HCT116 (cell line): ENCODE results near the gene DAPK2. TPM values are rescaled to one million over a fixed set of nuclear protein-coding genes. Genes with fewer than 3 reads are reported as not detected.

Experiments
- ATAC-seq: fragments of 200-7000 bp; cut with Tn5 transposase; 2 replicates; pipeline ENCODE4 v1.9.1; 2020; ENCODE audit warnings: mild to moderate bottlenecking, moderate library complexity
- BruUV-seq: library from RNA; stranded (reverse); fragments of 400-500 nt; replicated peaks from 2 replicates; lab custom pipeline; 2021; lab: Mats Ljungman, UMichigan
- CTCF ChIA-PET: fragments of 300-600 bp; sonication (Branson Sonifier 250); formaldehyde crosslinking; loops from one replicate; lab custom pipeline; 2021; ENCODE audit warnings: antibody characterized with exemption; lab: Charles Lee
- POLR2A ChIA-PET: fragments of 300-600, 350-600 bp; sonication (Branson Sonifier 250); formaldehyde crosslinking; loops from one replicate; lab custom pipeline; 2021; ENCODE audit warnings: antibody characterized with exemption; lab: Charles Lee
- RAD21 ChIA-PET, 2 experiments: fragments of 300-600 bp; sonication (Branson Sonifier 250); formaldehyde crosslinking; loops; one replicate each; lab custom pipeline; 2023; ENCODE audit warnings: low total read pairs in 2 of 2; ENCODE audit not compliant: uncharacterized antibody in 2 of 2, unreplicated experiment in 2 of 2, low non-redundant PET in 1 of 2; lab: Charles Lee
- DNase-seq: peaks from one replicate; pipeline ENCODE4 v3.0.0-alpha.2; 2010; ENCODE audit warnings: low read depth, low spot score
- H2AFZ ChIP-seq: fragments of 200-600 bp; shearing (Covaris generic), sonication (generic); 2 replicates; pipeline ENCODE4 v1.6.1; 2017; ENCODE audit warnings: low read depth, mixed run types, mixed read lengths, antibody characterized with exemption, low read length; ENCODE audit not compliant: poor library complexity, severe bottlenecking
- H3K27ac ChIP-seq: 2 replicates; pipeline ENCODE4 v1.5.1; 2012; ENCODE audit warnings: low read depth, low read length
- H3K27me3 ChIP-seq: fragments of 200-600 bp; sonication (generic); 2 replicates; pipeline ENCODE4 v1.6.1; 2016; ENCODE audit warnings: mixed run types, low read length, mixed read lengths; ENCODE audit not compliant: insufficient read depth
- H3K36me3 ChIP-seq, 2 experiments: fragments of 200-500 bp in 1 of 2; fragments of 200-600 bp in 1 of 2; sonication (Bioruptor generic) in 1 of 2; sonication (generic) in 1 of 2; 2 replicates each; pipeline versions ENCODE4 v1.5.1 to v1.6.1; 2014 to 2016; ENCODE audit warnings: low read length in 2 of 2, inconsistent platforms in 1 of 2, mixed read lengths in 1 of 2, mixed run types in 1 of 2; ENCODE audit not compliant: insufficient read depth in 2 of 2, control insufficient read depth in 1 of 2
- H3K4me1 ChIP-seq, 2 experiments: fragments of 200-600 bp in 1 of 2; sonication (generic) in 1 of 2; 2 replicates each; pipeline versions ENCODE4 v1.5.1 to v1.6.1; 2012 to 2017; ENCODE audit warnings: low read length in 2 of 2, inconsistent platforms in 1 of 2, mild to moderate bottlenecking in 1 of 2, mixed read lengths in 1 of 2, mixed run types in 1 of 2, moderate library complexity in 1 of 2; ENCODE audit not compliant: insufficient read depth in 2 of 2, control insufficient read depth in 1 of 2
- H3K4me2 ChIP-seq: fragments of 200-600 bp; sonication (generic); 2 replicates; pipeline ENCODE4 v1.6.1; 2017; ENCODE audit warnings: mixed run types, low read length, mixed read lengths
- H3K4me3 ChIP-seq, 2 experiments: fragments of 200-600 bp in 1 of 2; sonication (generic) in 1 of 2; replicated peaks in 1 of 2; 2 replicates each; pipeline ENCODE4 v1.5.1; 2011 to 2016; ENCODE audit warnings: low read length in 2 of 2, control low read depth in 1 of 2, low read depth in 1 of 2, mild to moderate bottlenecking in 1 of 2, mixed read lengths in 1 of 2, mixed run types in 1 of 2
- H3K79me2 ChIP-seq: fragments of 200-600 bp; sonication (generic); 2 replicates; pipeline ENCODE4 v1.6.1; 2017; ENCODE audit warnings: mild to moderate bottlenecking, mixed run types, low read length, moderate library complexity, mixed read lengths; ENCODE audit not compliant: insufficient read depth
- H3K9ac ChIP-seq: fragments of 200-600 bp; sonication (generic); 2 replicates; pipeline ENCODE4 v1.6.1; 2016; ENCODE audit warnings: low read length, mixed read lengths
- H3K9me2 ChIP-seq: fragments of 200-600 bp; sonication (generic), shearing (Covaris generic); 2 replicates; pipeline ENCODE4 v1.6.1; 2017; ENCODE audit warnings: mixed run types, mild to moderate bottlenecking, moderate library complexity; ENCODE audit not compliant: insufficient read depth
- H3K9me3 ChIP-seq, 2 experiments: fragments of 200-500 bp in 1 of 2; fragments of 200-600 bp in 1 of 2; sonication (Bioruptor generic) in 1 of 2; sonication (generic) in 1 of 2; 2 replicates each; pipeline ENCODE4 v1.6.1; 2014 to 2017; ENCODE audit warnings: low read length in 2 of 2, mixed read lengths in 2 of 2, inconsistent platforms in 1 of 2, low read depth in 1 of 2, mild to moderate bottlenecking in 1 of 2, mixed run types in 1 of 2, moderate library complexity in 1 of 2; ENCODE audit not compliant: control insufficient read depth in 1 of 2, insufficient read depth in 1 of 2
- H4K20me1 ChIP-seq: fragments of 200-600 bp; sonication (generic), shearing (Covaris generic); 2 replicates; pipeline ENCODE4 v1.6.1; 2017; ENCODE audit warnings: mixed run types, mild to moderate bottlenecking, moderate library complexity; ENCODE audit not compliant: insufficient read depth
- CBX3 ChIP-seq: IDR thresholded peaks from 2 replicates; pipeline ENCODE4 v1.6.1; 2012; ENCODE audit warnings: low read depth
- CEBPB ChIP-seq: IDR thresholded peaks from 2 replicates; pipeline ENCODE4 v1.6.1; 2012; ENCODE audit warnings: low read depth
- EGR1 ChIP-seq: IDR thresholded peaks from 2 replicates; pipeline ENCODE4 v1.6.1; 2012; ENCODE audit warnings: low read depth
- ELF1 ChIP-seq: IDR thresholded peaks from 2 replicates; pipeline ENCODE4 v1.6.1; 2012; ENCODE audit warnings: low read depth, borderline replicate concordance
- EZH2phosphoT487 ChIP-seq: fragments of 200-600 bp; IDR thresholded peaks from 2 replicates; pipeline ENCODE4 v1.6.1; 2018; ENCODE audit warnings: antibody characterized with exemption, borderline replicate concordance
- FOSL1 ChIP-seq: IDR thresholded peaks from 2 replicates; pipeline ENCODE4 v1.6.1; 2012; ENCODE audit warnings: low read depth
- JUND ChIP-seq: IDR thresholded peaks from 2 replicates; pipeline ENCODE4 v1.6.1; 2012
- POLR2A ChIP-seq: IDR thresholded peaks from 2 replicates; pipeline ENCODE4 v1.7.0; 2011; ENCODE audit warnings: borderline replicate concordance; ENCODE audit not compliant: insufficient read depth, insufficient read length; ENCODE audit errors: extremely low read depth
- SIN3A ChIP-seq: IDR thresholded peaks from 2 replicates; pipeline ENCODE4 v1.6.1; 2012; ENCODE audit warnings: low read depth
- SP1 ChIP-seq: IDR thresholded peaks from 2 replicates; pipeline ENCODE4 v1.6.1; 2012; ENCODE audit warnings: low read depth
- SRF ChIP-seq: IDR thresholded peaks from 2 replicates; pipeline ENCODE4 v1.6.1; 2012; ENCODE audit warnings: low read depth
- TCF7L2 ChIP-seq: IDR thresholded peaks from 2 replicates; pipeline ENCODE4 v1.7.0; 2011; ENCODE audit warnings: borderline replicate concordance, inconsistent platforms; ENCODE audit not compliant: insufficient read depth, insufficient read length; ENCODE audit errors: extremely low read depth
- YY1 ChIP-seq: IDR thresholded peaks from 2 replicates; pipeline ENCODE4 v1.6.1; 2011; ENCODE audit warnings: low read length, low read depth, moderate library complexity, mild to moderate bottlenecking; ENCODE audit not compliant: insufficient replicate concordance; ENCODE audit errors: extremely low read depth
- ZFX ChIP-seq: fragments of 450-650 bp; IDR thresholded peaks from 2 replicates; pipeline ENCODE4 v1.6.1; 2017
- ZNF274 ChIP-seq: fragments of 200-500 bp; sonication (Bioruptor generic); IDR thresholded peaks from 2 replicates; pipeline ENCODE4 v1.6.1; 2014; ENCODE audit warnings: mild to moderate bottlenecking, low read depth, low read length, inconsistent platforms
- intact Hi-C: fragments of 100-400 bp; cut with micrococcal nuclease; formaldehyde crosslinking; loops from 2 replicates; pipeline ENCODE4 v1.10.0; 2022
- total RNA-seq: library from RNA; stranded (reverse); gene quantifications from one replicate; pipeline ENCODE4 v1.2.1, GENCODE V29; 2021; ENCODE audit not compliant: unreplicated experiment
- TF ChIP-seq, protein P1 (sequence below): IDR thresholded peaks from 2 replicates; pipeline ENCODE4 v1.6.1; 2012

The DAPK2 gene
- total RNA-seq, 1 experiment from 2014 or later: 4.8 TPM

DNA sequence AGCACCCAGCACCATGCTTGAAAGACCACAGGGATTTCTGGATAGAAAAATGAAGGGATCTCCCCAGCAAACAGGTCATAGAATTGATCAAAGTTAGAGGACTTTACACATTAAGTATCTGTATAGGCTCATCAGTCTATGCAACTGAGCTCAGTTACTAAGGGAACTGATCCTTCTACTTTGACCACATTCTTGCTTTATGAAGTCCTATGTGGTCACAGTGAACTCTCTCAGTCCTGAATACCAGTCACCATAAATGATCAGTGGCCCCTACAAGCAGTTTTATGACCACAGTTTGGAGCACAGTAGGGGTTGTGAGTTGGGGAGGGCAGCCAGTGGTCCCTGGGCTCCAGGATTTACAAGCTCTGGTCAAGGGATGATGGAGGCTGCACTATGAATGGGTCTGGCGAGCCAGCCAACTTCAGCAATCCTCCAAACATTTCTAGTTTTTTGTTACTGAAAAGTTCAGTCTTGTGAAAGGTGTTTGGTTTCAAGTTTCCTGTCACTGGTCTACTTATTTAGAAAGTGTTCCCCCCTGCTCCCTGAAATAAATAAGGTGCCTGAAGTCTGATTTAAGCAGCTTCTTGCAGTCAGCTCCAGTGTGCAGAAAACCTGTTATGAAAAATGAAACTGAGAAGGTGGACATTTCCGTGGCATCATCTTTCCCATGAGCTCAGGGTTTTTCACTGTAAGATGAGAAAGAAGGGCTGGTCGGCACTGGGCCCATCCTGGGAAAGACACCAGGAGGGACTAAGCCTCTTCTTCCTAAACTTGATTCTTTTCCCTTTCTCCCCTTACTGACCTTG is 75.5 kb downstream of the DAPK2 start:
- ChIA-PET CTCF (interaction anchor here (0.7 kb wide), 1 partner anchor 76 kb away, joined by 3 read pairs; no protein-coding TSS in a partner anchor), RAD21 (no interaction called here), POLR2A (no interaction called here)
- no peaks in the 10 kb centered on the region for H3K27me3 ChIP-seq
- intact Hi-C loops: no loop called here
- H3K9me3 ChIP-seq: no peaks in the 10 kb centered on the region
- no peak overlapping the region for H3K9ac ChIP-seq
- H3K9me2 ChIP-seq: 0 out of 2 replicates have a peak, but pooled peaks cover 3% of the 10 kb centered on the region
- no peak overlapping the region for H2AFZ ChIP-seq
- peaks cover 0 to 7% of the 10 kb centered on the region in 2 experiments; a peak in 2 of 4 replicates for H3K4me1 ChIP-seq
- DNase-seq (no peak), ATAC-seq (no peak)
- no TSS peak for BruUV-seq
- H3K4me3 ChIP-seq: no peak overlapping the region
- H4K20me1 ChIP-seq: no peaks in the 10 kb centered on the region
- TF ChIP-seq, protein P1, sequence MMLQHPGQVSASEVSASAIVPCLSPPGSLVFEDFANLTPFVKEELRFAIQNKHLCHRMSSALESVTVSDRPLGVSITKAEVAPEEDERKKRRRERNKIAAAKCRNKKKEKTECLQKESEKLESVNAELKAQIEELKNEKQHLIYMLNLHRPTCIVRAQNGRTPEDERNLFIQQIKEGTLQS: no peak
- TF ChIP-seq TCF7L2 (no peak), CEBPB (no peak), FOSL1 (no peak), SIN3A (no peak), EZH2phosphoT487 (no peak), CBX3 (no peak), ELF1 (no peak), ZFX (no peak), SP1 (no peak), SRF (no peak), ZNF274 (no peak), EGR1 (no peak), YY1 (no peak), POLR2A (no peak), JUND (no peak)
- no peaks in the 10 kb centered on the region for H3K36me3 ChIP-seq
- no peak overlapping the region for H3K27ac ChIP-seq
- H3K79me2 ChIP-seq: no peaks in the 10 kb centered on the region
- no peak overlapping the region for H3K4me2 ChIP-seq
